ENCODE data around the gene SSX2.
"Not testable (repeated sequence)": the region's sequence is repeated elsewhere in the genome, so short reads cannot be mapped to it uniquely, and the experiment has no call there.

Gene SSX2

GRCh38 chrX:52707078-52707477 is at the start of gene SSX2:
Gene SSX2, minus strand, starts transcription at chrX:52707178. Its CDS starts 1,429 bp downstream, at chrX:52705749.
- not testable (repeated sequence) for DNase-seq

GRCh38 chrX:52750952-52751351 is 44.0 kb upstream of the SSX2 start, which contains the start of gene SSX2B:
Gene SSX2B, plus strand, starts transcription at chrX:52751252. Its CDS starts 1,429 bp downstream, at chrX:52752681.
- DNase-seq: not testable (repeated sequence)

- not testable (repeated sequence) for DNase-seq
These were observed 14.9 kb downstream of the SSX2 start for GRCh38 chrX:52692034-52692433.

- DNase-seq: not testable (repeated sequence)
These were observed 44.8 kb downstream of the SSX2 start for GRCh38 chrX:52662218-52662617.

GRCh38 chrX:52655475-52655874 is 51.5 kb downstream of the SSX2 start:
- not testable (repeated sequence) for DNase-seq

- not testable (repeated sequence) for DNase-seq
These were observed 52.2 kb downstream of the SSX2 start, which contains the start of gene SSX7 for GRCh38 chrX:52654800-52655199. Gene SSX7, minus strand, starts transcription at chrX:52654900. Its CDS starts 1,428 bp downstream, at chrX:52653472.

- not testable (repeated sequence) for DNase-seq
These were observed 56.3 kb downstream of the SSX2 start for GRCh38 chrX:52650676-52651075.

GRCh38 chrX:52648956-52649355 is 58.0 kb downstream of the SSX2 start:
- DNase-seq: not testable (repeated sequence)
